Measurements from ENCODE around the gene FOXF2. TPM values are rescaled to one million over a fixed set of nuclear protein-coding genes. Genes with fewer than 3 reads are reported as not detected.
"Not testable (repeated sequence)": the region's sequence is repeated elsewhere in the genome, so short reads cannot be mapped to it uniquely, and the experiment has no call there.

Gene FOXF2
- total and polyA plus RNA-seq, 2 of the 13 experiments (the other 11 are each of a cell fraction or from before 2014, with no cell fraction given) = not detected

GRCh38 chr6:1368940-1369339 is 20.4 kb upstream of the FOXF2 start (continued):
- no peak for TF ChIP-seq ZNF749 (CRISPR knock-in tag; IDR thresholded peaks at IDR 0.05; ENCODE audit: borderline replicate concordance)

DNA sequence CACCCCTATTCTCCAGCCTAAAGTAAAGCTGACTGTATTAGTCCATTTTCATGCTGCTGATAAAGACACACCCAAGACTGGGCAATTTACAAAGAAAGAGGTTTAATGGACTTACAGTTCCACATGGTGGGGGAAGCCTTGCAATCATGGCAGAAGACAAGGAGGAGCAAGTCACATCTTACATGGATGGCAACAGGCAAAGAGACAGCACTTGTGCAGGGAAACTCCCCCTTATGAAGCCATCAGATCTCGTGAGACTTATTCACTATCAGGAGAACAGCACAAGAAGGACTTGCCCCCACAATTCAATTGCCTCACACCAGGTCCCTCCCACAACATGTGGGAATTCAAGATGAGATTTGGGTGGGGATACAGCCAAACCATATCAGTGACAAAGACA is 19.7 kb upstream of the FOXF2 start:
- DNase-seq (ENCODE audit: low spot score); H3K9ac ChIP-seq (ENCODE audit: insufficient read depth, low read depth, low read length); FAIRE-seq; intact Hi-C loops (cut with micrococcal nuclease; ENCODE audit: unreplicated experiment); H3K9me3 ChIP-seq (ENCODE audit: low read length); ATAC-seq; H3K4me2 ChIP-seq (ENCODE audit: low read depth, low read length); H2AFZ ChIP-seq (ENCODE audit: low read length); H3K36me3 ChIP-seq (replicated peaks in 1 of 2; ENCODE audit: control insufficient read depth in 1 of 2, insufficient read depth in 2 of 2, low read length in 2 of 2); BruUV-seq (replicated peaks); H3K4me1 ChIP-seq (ENCODE audit: insufficient read depth, low read length); H3K27ac ChIP-seq (ENCODE audit: extremely low read length, insufficient read depth, low read length); in situ Hi-C loops (cut with HindIII; ENCODE audit: extremely low pct_ligation_motif_present, low pct_unique_long_range_greater_than_20kb); CTCF ChIA-PET (ENCODE audit: low intra/inter-chr PET ratio, low total read pairs); H3K79me2 ChIP-seq (ENCODE audit: insufficient read depth, low read length); H3K4me3 ChIP-seq (replicated peaks in 1 of 3; ENCODE audit: insufficient read depth in 1 of 3, low read depth in 2 of 3, low read length in 3 of 3); POLR2A ChIA-PET; H4K20me1 ChIP-seq (ENCODE audit: insufficient read depth, low read length): not testable (repeated sequence)
- peaks cover 1 to 69% of the 10 kb centered on the region in 2 experiments; a peak in 4 of 5 replicates for H3K27me3 ChIP-seq (ENCODE audit: control insufficient read depth in 1 of 2, insufficient read depth in 2 of 2, low read length in 2 of 2)
- WGBS (ENCODE audit: low lambda C conversion rate) = 0% methylated on average over 1 of the region's 1 CpG

GRCh38 chr6:1371933-1372332 is 17.4 kb upstream of the FOXF2 start:
- Histone ChIP-seq H3K4me1 (ENCODE audit: insufficient read depth, low read length) (no peaks in the 10 kb centered on the region), H3K27me3 (ENCODE audit: control insufficient read depth in 1 of 2, insufficient read depth in 2 of 2, low read length in 2 of 2) (peaks cover 3 to 73% of the 10 kb centered on the region in 2 experiments; a peak in 4 of 5 replicates), H2AFZ (ENCODE audit: low read length) (no peak overlapping the region), H4K20me1 (ENCODE audit: insufficient read depth, low read length) (no peaks in the 10 kb centered on the region), H3K4me2 (ENCODE audit: low read depth, low read length) (no peak overlapping the region), H3K4me3 (replicated peaks in 1 of 3; ENCODE audit: insufficient read depth in 1 of 3, low read depth in 2 of 3, low read length in 3 of 3) (no peak overlapping the region), H3K36me3 (replicated peaks in 1 of 2; ENCODE audit: control insufficient read depth in 1 of 2, insufficient read depth in 2 of 2, low read length in 2 of 2) (no peaks in the 10 kb centered on the region), H3K9ac (ENCODE audit: insufficient read depth, low read depth, low read length) (no peak overlapping the region), H3K9me3 (ENCODE audit: low read length) (no peaks in the 10 kb centered on the region), H3K27ac (ENCODE audit: extremely low read length, insufficient read depth, low read length) (no peak overlapping the region), H3K79me2 (ENCODE audit: insufficient read depth, low read length) (no peaks in the 10 kb centered on the region)
- DNase-seq (ENCODE audit: low spot score) = no peak
- ATAC-seq = no peak
- POLR2A ChIA-PET = no interaction called here
- no TSS peak for BruUV-seq (replicated peaks)
- no peak for TF ChIP-seq FLYWCH1 (CRISPR knock-in tag; IDR thresholded peaks at IDR 0.05)
- TF ChIP-seq KDM1A (CRISPR knock-in tag; IDR thresholded peaks at IDR 0.05) = no peak
- TF ChIP-seq ZNF335 (CRISPR knock-in tag; IDR thresholded peaks at IDR 0.05) = no peak
- no peak for TF ChIP-seq SKIL (CRISPR knock-in tag; IDR thresholded peaks at IDR 0.05; ENCODE audit: borderline replicate concordance)
- no peak for TF ChIP-seq GATAD2A (CRISPR knock-in tag; IDR thresholded peaks at IDR 0.05)
- no peak for TF ChIP-seq BCL6 (CRISPR knock-in tag; IDR thresholded peaks at IDR 0.05)
- no peak for TF ChIP-seq MEF2D (CRISPR knock-in tag; IDR thresholded peaks at IDR 0.05)
- TF ChIP-seq JARID2 (CRISPR knock-in tag; IDR thresholded peaks at IDR 0.05; ENCODE audit: insufficient replicate concordance) = no peak
- TF ChIP-seq SP2 (CRISPR knock-in tag; IDR thresholded peaks at IDR 0.05) = no peak
- TF ChIP-seq HDAC1 (CRISPR knock-in tag; IDR thresholded peaks at IDR 0.05) = no peak
- 0% methylated on average over 1 of the region's 1 CpG for WGBS (ENCODE audit: low lambda C conversion rate)
- in situ Hi-C loops (cut with HindIII; ENCODE audit: extremely low pct_ligation_motif_present, low pct_unique_long_range_greater_than_20kb) = no loop called here
- FAIRE-seq = no peak
- intact Hi-C loops (cut with micrococcal nuclease; ENCODE audit: unreplicated experiment) = no loop called here
- CTCF ChIA-PET (ENCODE audit: low intra/inter-chr PET ratio, low total read pairs) = no interaction called here

Data from HepG2 (cell line).